Measurements from ENCODE around the gene KRT34. TPM values are rescaled to one million over a fixed set of nuclear protein-coding genes. Genes with fewer than 3 reads are reported as not detected.
"Not testable (repeated sequence)": the region's sequence is repeated elsewhere in the genome, so short reads cannot be mapped to it uniquely, and the experiment has no call there.

KRT34 gene
- not detected for polyA plus RNA-seq (2012; ENCODE audit: low read depth, missing spikeins)

- FAIRE-seq; DNase-seq (ENCODE audit: insufficient read length, low spot score): not testable (repeated sequence)
Observed at GRCh38 chr17:41381943-41382342, at the start of gene KRT34. KRT34 (minus strand) TSS chr17:41382306; CDS start chr17:41382246, 60 bp downstream.

- not testable (repeated sequence) for FAIRE-seq
Observed at GRCh38 chr17:41430376-41430775, 48.3 kb upstream of the KRT34 start.

GRCh38 chr17:41429667-41430066, 47.6 kb upstream of the KRT34 start:
- no peak for DNase-seq (ENCODE audit: insufficient read length, low spot score)
- no peak for FAIRE-seq
- no peak for TF ChIP-seq PAX5 (IDR thresholded peaks at IDR 0.05; ENCODE audit: insufficient read depth, low read length, severe bottlenecking)
- TF ChIP-seq POLR2A (IDR thresholded peaks at IDR 0.05; ENCODE audit: low read depth, low read length): no peak
- TF ChIP-seq POU2F2 (IDR thresholded peaks at IDR 0.05; ENCODE audit: low read depth, low read length): no peak
- no peak for TF ChIP-seq TAF1 (IDR thresholded peaks at IDR 0.05; ENCODE audit: low read depth, low read length)
- TF ChIP-seq SPI1 (IDR thresholded peaks at IDR 0.05; ENCODE audit: low read depth, low read length): no peak
- TF ChIP-seq POLR2AphosphoS5 (IDR thresholded peaks at IDR 0.05; ENCODE audit: low read depth, low read length): no peak

More at GRCh38 chr17:41430376-41430775, 48.3 kb upstream of the KRT34 start:
- DNase-seq (ENCODE audit: insufficient read length, low spot score): not testable (repeated sequence)

- no peak for FAIRE-seq
- TF ChIP-seq POU2F2 (IDR thresholded peaks at IDR 0.05; ENCODE audit: low read depth, low read length) (no peak), POLR2AphosphoS5 (IDR thresholded peaks at IDR 0.05; ENCODE audit: low read depth, low read length) (no peak), SPI1 (IDR thresholded peaks at IDR 0.05; ENCODE audit: low read depth, low read length) (no peak), POLR2A (IDR thresholded peaks at IDR 0.05; ENCODE audit: low read depth, low read length) (no peak), TAF1 (IDR thresholded peaks at IDR 0.05; ENCODE audit: low read depth, low read length) (no peak), PAX5 (IDR thresholded peaks at IDR 0.05; ENCODE audit: insufficient read depth, low read length, severe bottlenecking) (no peak)
- no peak for DNase-seq (ENCODE audit: insufficient read length, low spot score)
Observed at GRCh38 chr17:41428591-41429291, 46.6 kb upstream of the KRT34 start.

- DNase-seq (ENCODE audit: insufficient read length, low spot score) (no peak), FAIRE-seq (no peak)
- TF ChIP-seq POLR2AphosphoS5 (IDR thresholded peaks at IDR 0.05; ENCODE audit: low read depth, low read length): no peak
- TF ChIP-seq POU2F2 (IDR thresholded peaks at IDR 0.05; ENCODE audit: low read depth, low read length): no peak
- TF ChIP-seq PAX5 (IDR thresholded peaks at IDR 0.05; ENCODE audit: insufficient read depth, low read length, severe bottlenecking): no peak
- no peak for TF ChIP-seq POLR2A (IDR thresholded peaks at IDR 0.05; ENCODE audit: low read depth, low read length)
- no peak for TF ChIP-seq SPI1 (IDR thresholded peaks at IDR 0.05; ENCODE audit: low read depth, low read length)
- TF ChIP-seq TAF1 (IDR thresholded peaks at IDR 0.05; ENCODE audit: low read depth, low read length): no peak
Observed at GRCh38 chr17:41424111-41424635, 42.1 kb upstream of the KRT34 start, which contains the start of gene KRT37. KRT37 (minus strand) TSS chr17:41424585; CDS start chr17:41424523, 62 bp downstream.

- not testable (repeated sequence) for FAIRE-seq; DNase-seq (ENCODE audit: insufficient read length, low spot score)
Observed at GRCh38 chr17:41422586-41422985, 40.5 kb upstream of the KRT34 start.

- no peak for TF ChIP-seq SPI1 (IDR thresholded peaks at IDR 0.05; ENCODE audit: low read depth, low read length)
- TF ChIP-seq POLR2AphosphoS5 (IDR thresholded peaks at IDR 0.05; ENCODE audit: low read depth, low read length): no peak
- TF ChIP-seq TAF1 (IDR thresholded peaks at IDR 0.05; ENCODE audit: low read depth, low read length): no peak
- no peak for TF ChIP-seq PAX5 (IDR thresholded peaks at IDR 0.05; ENCODE audit: insufficient read depth, low read length, severe bottlenecking)
- no peak for TF ChIP-seq POLR2A (IDR thresholded peaks at IDR 0.05; ENCODE audit: low read depth, low read length)
- no peak for TF ChIP-seq POU2F2 (IDR thresholded peaks at IDR 0.05; ENCODE audit: low read depth, low read length)
- no peak for DNase-seq (ENCODE audit: insufficient read length, low spot score)
- FAIRE-seq: no peak
Observed at GRCh38 chr17:41421617-41422016, 39.5 kb upstream of the KRT34 start.

GRCh38 chr17:41421116-41421515, 39.0 kb upstream of the KRT34 start:
- no peak for DNase-seq (ENCODE audit: insufficient read length, low spot score)
- FAIRE-seq: no peak
- no peak for TF ChIP-seq POLR2A (IDR thresholded peaks at IDR 0.05; ENCODE audit: low read depth, low read length)
- no peak for TF ChIP-seq PAX5 (IDR thresholded peaks at IDR 0.05; ENCODE audit: insufficient read depth, low read length, severe bottlenecking)
- no peak for TF ChIP-seq SPI1 (IDR thresholded peaks at IDR 0.05; ENCODE audit: low read depth, low read length)
- no peak for TF ChIP-seq POU2F2 (IDR thresholded peaks at IDR 0.05; ENCODE audit: low read depth, low read length)
- TF ChIP-seq TAF1 (IDR thresholded peaks at IDR 0.05; ENCODE audit: low read depth, low read length): no peak
- TF ChIP-seq POLR2AphosphoS5 (IDR thresholded peaks at IDR 0.05; ENCODE audit: low read depth, low read length): no peak

GRCh38 chr17:41420134-41420533, 38.0 kb upstream of the KRT34 start:
- TF ChIP-seq POU2F2 (IDR thresholded peaks at IDR 0.05; ENCODE audit: low read depth, low read length): no peak
- TF ChIP-seq TAF1 (IDR thresholded peaks at IDR 0.05; ENCODE audit: low read depth, low read length): no peak
- TF ChIP-seq POLR2A (IDR thresholded peaks at IDR 0.05; ENCODE audit: low read depth, low read length): no peak
- TF ChIP-seq PAX5 (IDR thresholded peaks at IDR 0.05; ENCODE audit: insufficient read depth, low read length, severe bottlenecking): no peak
- TF ChIP-seq SPI1 (IDR thresholded peaks at IDR 0.05; ENCODE audit: low read depth, low read length): no peak
- TF ChIP-seq POLR2AphosphoS5 (IDR thresholded peaks at IDR 0.05; ENCODE audit: low read depth, low read length): no peak
- FAIRE-seq (no peak), DNase-seq (ENCODE audit: insufficient read length, low spot score) (no peak)

- FAIRE-seq: no peak
- TF ChIP-seq TAF1 (IDR thresholded peaks at IDR 0.05; ENCODE audit: low read depth, low read length) (no peak), PAX5 (IDR thresholded peaks at IDR 0.05; ENCODE audit: insufficient read depth, low read length, severe bottlenecking) (no peak), POU2F2 (IDR thresholded peaks at IDR 0.05; ENCODE audit: low read depth, low read length) (no peak), POLR2A (IDR thresholded peaks at IDR 0.05; ENCODE audit: low read depth, low read length) (no peak), SPI1 (IDR thresholded peaks at IDR 0.05; ENCODE audit: low read depth, low read length) (no peak), POLR2AphosphoS5 (IDR thresholded peaks at IDR 0.05; ENCODE audit: low read depth, low read length) (no peak)
- no peak for DNase-seq (ENCODE audit: insufficient read length, low spot score)
Observed at GRCh38 chr17:41419716-41420115, 37.6 kb upstream of the KRT34 start.
